Measurements from ENCODE around the gene RHOF.
"Not testable (repeated sequence)": the region's sequence is repeated elsewhere in the genome, so short reads cannot be mapped to it uniquely, and the experiment has no call there.

The RHOF gene

GRCh38 chr12:121773011-121773777, 20.3 kb downstream of the RHOF start:
- peak; percentile 79 for DNase-seq

- DNase-seq, result no peak
These were observed 22.5 kb downstream of the RHOF start for GRCh38 chr12:121770813-121771625.

GRCh38 chr12:121770388-121770787, 23.1 kb downstream of the RHOF start:
- no peak for DNase-seq

GRCh38 chr12:121769831-121770301, 23.6 kb downstream of the RHOF start:
- no peak for DNase-seq

GRCh38 chr12:121769297-121769830, 24.1 kb downstream of the RHOF start:
- no peak for DNase-seq

GRCh38 chr12:121767525-121768016, 25.9 kb downstream of the RHOF start:
- DNase-seq, result no peak

GRCh38 chr12:121766290-121767039, 27.0 kb downstream of the RHOF start:
- DNase-seq, result no peak

GRCh38 chr12:121765573-121765972, 27.9 kb downstream of the RHOF start:
- no peak for DNase-seq

- DNase-seq, result no peak
These were observed 28.7 kb downstream of the RHOF start for GRCh38 chr12:121764808-121765207.

GRCh38 chr12:121762269-121762668, 31.2 kb downstream of the RHOF start:
- no peak for DNase-seq

GRCh38 chr12:121758536-121758935, 35.0 kb downstream of the RHOF start:
- DNase-seq, result not testable (repeated sequence)

GRCh38 chr12:121755591-121755990, 37.9 kb downstream of the RHOF start:
- no peak for DNase-seq

- DNase-seq, result no peak
These were observed 38.7 kb downstream of the RHOF start for GRCh38 chr12:121754836-121755235.

- no peak for DNase-seq
These were observed 39.6 kb downstream of the RHOF start for GRCh38 chr12:121753844-121754264.

- DNase-seq, result no peak
These were observed 41.6 kb downstream of the RHOF start for GRCh38 chr12:121751749-121752351.

GRCh38 chr12:121751034-121751433, 42.5 kb downstream of the RHOF start:
- no peak for DNase-seq

- peak; percentile 15 for DNase-seq
These were observed 43.0 kb downstream of the RHOF start for GRCh38 chr12:121750507-121750955.

GRCh38 chr12:121749267-121749666, 44.2 kb downstream of the RHOF start:
- no peak for DNase-seq

GRCh38 chr12:121748571-121749265, 44.8 kb downstream of the RHOF start:
- DNase-seq, result peak; percentile 16

- no peak for DNase-seq
These were observed 45.3 kb downstream of the RHOF start for GRCh38 chr12:121748218-121748570.

- DNase-seq, result not testable (repeated sequence)
These were observed 47.9 kb downstream of the RHOF start for GRCh38 chr12:121745545-121745944.

- no peak for DNase-seq
These were observed 51.7 kb downstream of the RHOF start for GRCh38 chr12:121741743-121742142.

Measured in activated gamma-delta T cell treated with Interleukin-2 at 50 U/mL for 16 hours (primary cell).